Osteoblast (primary cell): ENCODE measurements around the gene COX7A2. TPM values are rescaled to one million over a fixed set of nuclear protein-coding genes. Genes with fewer than 3 reads are reported as not detected.

ENCODE experiments used
- DNase-seq: peaks from one replicate; pipeline ENCODE4 v3.0.0; 2011; ENCODE audit warnings: low spot score, mixed read lengths; ENCODE audit not compliant: insufficient read length; ENCODE audit errors: missing footprints
- H2AFZ ChIP-seq: 2 replicates; pipeline ENCODE4 v1.6.0; 2011; ENCODE audit warnings: mild to moderate bottlenecking, low read length
- H3K27ac ChIP-seq: 2 replicates; pipeline ENCODE4 v1.5.1; 2011; ENCODE audit warnings: mild to moderate bottlenecking, low read depth, low read length, moderate library complexity
- H3K27me3 ChIP-seq: 2 replicates; pipeline ENCODE4 v1.6.0; 2012; ENCODE audit warnings: mild to moderate bottlenecking, control low read depth, inconsistent platforms, low read length, moderate library complexity; ENCODE audit not compliant: insufficient read depth
- H3K36me3 ChIP-seq: 2 replicates; pipeline ENCODE4 v1.5.1; 2011; ENCODE audit warnings: mild to moderate bottlenecking, low read length, control low read depth, moderate library complexity; ENCODE audit not compliant: insufficient read depth
- H3K4me1 ChIP-seq: 2 replicates; pipeline ENCODE4 v1.5.1; 2011; ENCODE audit warnings: mild to moderate bottlenecking, low read length, control low read depth, moderate library complexity; ENCODE audit not compliant: insufficient read depth
- H3K4me2 ChIP-seq: 2 replicates; pipeline ENCODE4 v1.6.0; 2011; ENCODE audit warnings: mild to moderate bottlenecking, low read length; ENCODE audit not compliant: insufficient read depth
- H3K4me3 ChIP-seq: fragments of 200-600 bp; sonication (generic); 3 replicates; pipeline ENCODE4 v1.5.1; 2012; ENCODE audit warnings: mild to moderate bottlenecking, low read length, inconsistent platforms; ENCODE audit not compliant: insufficient read depth
- H3K79me2 ChIP-seq: 2 replicates; pipeline ENCODE4 v1.6.0; 2012; ENCODE audit warnings: mild to moderate bottlenecking, low read length, control low read depth, inconsistent platforms; ENCODE audit not compliant: insufficient read depth
- H3K9me3 ChIP-seq: 2 replicates; pipeline ENCODE4 v1.5.1; 2011; ENCODE audit warnings: low read depth, low read length, control low read depth
- H4K20me1 ChIP-seq: 2 replicates; pipeline ENCODE4 v1.6.0; 2012; ENCODE audit warnings: mild to moderate bottlenecking, low read length, control low read depth; ENCODE audit not compliant: insufficient read depth
- total RNA-seq: library from RNA; depleted of rRNA; stranded (reverse); fragments of >200 nt; gene quantifications from 2 replicates; pipeline ENCODE4 v1.2.3, GENCODE V29; 2012
- TF ChIP-seq, protein P1 (sequence below): IDR thresholded peaks from 2 replicates; pipeline ENCODE4 v1.5.1; 2011; ENCODE audit warnings: mild to moderate bottlenecking, low read depth, low read length, moderate library complexity; ENCODE audit errors: extremely low read depth

COX7A2 gene
- total RNA-seq, 1 donor = 72.0 TPM

DNA sequence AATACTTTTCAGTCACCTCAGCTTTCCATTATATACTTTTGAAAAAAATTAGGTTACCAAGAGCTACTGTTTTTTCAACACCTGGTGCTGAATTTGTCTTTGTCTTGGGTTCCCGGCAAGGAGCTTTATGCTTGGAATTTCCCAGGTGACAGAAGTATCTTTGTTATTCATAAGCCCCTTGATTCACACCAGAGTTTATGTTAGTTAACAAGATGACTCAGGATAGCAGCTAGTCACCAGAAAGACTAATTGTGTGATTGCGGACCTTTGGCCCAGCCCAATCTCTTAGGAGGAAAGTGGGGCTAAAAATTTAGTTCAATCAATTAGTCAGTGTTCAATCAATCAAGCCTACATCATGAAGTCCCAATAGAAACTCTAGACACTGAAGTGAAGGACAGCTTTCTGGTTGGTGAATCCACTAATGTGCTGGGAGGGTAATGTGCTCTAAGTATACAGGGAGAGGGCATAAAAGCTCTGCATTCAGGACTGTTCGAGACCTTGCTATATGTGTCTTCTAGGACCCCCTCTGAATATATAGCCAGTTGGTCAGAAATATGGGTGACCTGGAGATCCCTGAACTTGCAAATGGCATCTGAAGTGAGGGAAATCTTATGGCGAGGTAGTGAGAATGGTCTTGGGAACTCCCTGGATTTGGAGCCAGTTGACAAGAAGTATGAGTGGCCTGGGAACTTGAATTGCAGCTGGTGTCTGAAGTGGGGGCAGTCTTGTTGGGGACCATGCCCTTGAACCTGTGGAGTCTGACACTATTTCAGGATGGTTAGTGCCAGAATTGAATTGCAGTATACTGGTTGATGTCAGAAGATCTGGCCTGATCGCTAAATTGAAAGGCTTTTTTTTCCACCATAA, 24.8 kb upstream of the COX7A2 start:
- Histone ChIP-seq H3K27ac (no peak overlapping the region), H3K4me1 (peaks cover 10% of the 10 kb centered on the region), H3K36me3 (peaks cover 14% of the 10 kb centered on the region), H3K4me3 (no peak overlapping the region), H3K4me2 (no peak overlapping the region), H3K79me2 (peaks cover 94% of the 10 kb centered on the region), H2AFZ (no peak overlapping the region), H3K27me3 (no peaks in the 10 kb centered on the region), H3K9me3 (no peaks in the 10 kb centered on the region), H4K20me1 (peaks cover 10% of the 10 kb centered on the region)
- TF ChIP-seq, protein P1, sequence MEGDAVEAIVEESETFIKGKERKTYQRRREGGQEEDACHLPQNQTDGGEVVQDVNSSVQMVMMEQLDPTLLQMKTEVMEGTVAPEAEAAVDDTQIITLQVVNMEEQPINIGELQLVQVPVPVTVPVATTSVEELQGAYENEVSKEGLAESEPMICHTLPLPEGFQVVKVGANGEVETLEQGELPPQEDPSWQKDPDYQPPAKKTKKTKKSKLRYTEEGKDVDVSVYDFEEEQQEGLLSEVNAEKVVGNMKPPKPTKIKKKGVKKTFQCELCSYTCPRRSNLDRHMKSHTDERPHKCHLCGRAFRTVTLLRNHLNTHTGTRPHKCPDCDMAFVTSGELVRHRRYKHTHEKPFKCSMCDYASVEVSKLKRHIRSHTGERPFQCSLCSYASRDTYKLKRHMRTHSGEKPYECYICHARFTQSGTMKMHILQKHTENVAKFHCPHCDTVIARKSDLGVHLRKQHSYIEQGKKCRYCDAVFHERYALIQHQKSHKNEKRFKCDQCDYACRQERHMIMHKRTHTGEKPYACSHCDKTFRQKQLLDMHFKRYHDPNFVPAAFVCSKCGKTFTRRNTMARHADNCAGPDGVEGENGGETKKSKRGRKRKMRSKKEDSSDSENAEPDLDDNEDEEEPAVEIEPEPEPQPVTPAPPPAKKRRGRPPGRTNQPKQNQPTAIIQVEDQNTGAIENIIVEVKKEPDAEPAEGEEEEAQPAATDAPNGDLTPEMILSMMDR = no peak
- no peak for DNase-seq

DNA sequence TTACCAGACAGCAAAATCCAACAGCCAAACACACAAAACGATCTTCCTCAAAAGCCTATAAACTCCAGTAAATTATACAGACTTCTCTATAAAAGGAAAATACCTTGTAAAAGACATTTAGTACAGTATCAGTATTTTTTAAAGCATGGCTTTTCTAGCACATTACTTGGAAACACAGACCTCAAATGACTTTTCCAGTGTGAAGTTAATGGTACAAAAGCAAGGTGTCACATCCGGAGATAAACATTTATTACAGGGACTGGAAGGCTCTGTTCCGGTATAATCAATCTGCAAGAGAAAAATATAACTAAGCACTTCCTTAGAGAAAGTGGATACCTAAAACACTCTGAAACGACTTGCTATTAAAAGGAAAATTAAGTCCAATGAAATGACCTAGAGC, 23.9 kb upstream of the COX7A2 start:
- H3K4me3 ChIP-seq = no peak overlapping the region
- DNase-seq = no peak
- peaks cover 15% of the 10 kb centered on the region for H4K20me1 ChIP-seq
- H3K4me2 ChIP-seq = no peak overlapping the region
- TF ChIP-seq, protein P1 = no peak
- no peak overlapping the region for H3K27ac ChIP-seq
- H3K27me3 ChIP-seq = no peaks in the 10 kb centered on the region
- H3K4me1 ChIP-seq = peaks cover 8% of the 10 kb centered on the region
- no peak overlapping the region for H2AFZ ChIP-seq
- peaks cover 22% of the 10 kb centered on the region for H3K36me3 ChIP-seq
- H3K9me3 ChIP-seq = no peaks in the 10 kb centered on the region
- H3K79me2 ChIP-seq = peaks cover 94% of the 10 kb centered on the region

DNA sequence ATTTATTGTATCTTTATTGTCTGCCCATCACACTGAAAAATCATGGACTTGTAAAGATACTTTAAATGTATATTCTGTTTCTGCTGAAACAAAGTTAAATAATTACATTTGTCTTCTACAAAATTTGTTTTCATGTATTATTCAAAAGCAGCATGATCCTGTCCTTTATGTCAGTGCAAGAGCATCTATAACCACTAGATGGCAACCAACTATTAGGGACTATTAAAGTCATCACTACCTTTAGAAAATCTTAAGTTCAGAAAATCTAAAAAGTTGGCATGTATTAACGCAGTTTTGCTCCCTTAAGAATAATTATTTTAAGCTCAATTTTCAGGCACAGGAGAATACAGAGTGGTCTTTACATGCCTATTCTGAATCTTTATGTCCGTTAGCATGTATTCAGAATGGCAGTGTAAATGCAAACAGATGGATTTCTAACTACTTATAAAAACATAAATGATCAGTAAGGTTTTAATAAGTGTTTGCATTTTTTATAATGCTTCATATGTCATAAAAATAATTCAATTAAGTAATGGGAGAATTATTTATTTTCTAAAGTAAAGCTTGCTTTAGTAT, 23.2 kb upstream of the COX7A2 start:
- no peak overlapping the region for H3K27ac ChIP-seq
- no peaks in the 10 kb centered on the region for H3K9me3 ChIP-seq
- no peak overlapping the region for H3K4me2 ChIP-seq
- H3K4me3 ChIP-seq = no peak overlapping the region
- H3K79me2 ChIP-seq = peaks cover 92% of the 10 kb centered on the region
- TF ChIP-seq, protein P1 = peak; percentile 88
- H3K4me1 ChIP-seq = peaks cover 6% of the 10 kb centered on the region
- no peaks in the 10 kb centered on the region for H3K27me3 ChIP-seq
- H4K20me1 ChIP-seq = peaks cover 15% of the 10 kb centered on the region
- H2AFZ ChIP-seq = no peak overlapping the region
- peaks cover 25% of the 10 kb centered on the region for H3K36me3 ChIP-seq
- DNase-seq = peak; percentile 31

DNA sequence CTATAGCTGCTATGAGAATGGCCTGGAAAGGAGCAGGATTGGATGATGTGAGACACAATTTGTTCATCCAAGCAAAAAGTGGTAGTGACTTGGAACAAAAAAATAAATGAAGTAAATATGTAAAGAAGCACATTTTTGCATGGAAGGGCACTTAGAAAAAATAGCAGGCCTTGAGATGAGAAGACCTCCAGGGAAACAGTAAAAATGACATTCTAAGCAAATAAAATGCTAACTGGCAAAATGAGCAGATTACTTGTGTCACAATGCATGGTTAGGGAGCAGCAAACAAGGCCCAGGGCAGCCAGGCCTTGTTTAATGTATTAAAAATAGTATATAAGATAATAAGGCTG, 19.8 kb upstream of the COX7A2 start:
- H3K27ac ChIP-seq = no peak overlapping the region
- H3K4me1 ChIP-seq = peaks cover 2% of the 10 kb centered on the region
- DNase-seq = no peak
- no peak overlapping the region for H3K4me3 ChIP-seq
- H3K79me2 ChIP-seq = peaks cover 67% of the 10 kb centered on the region
- H3K36me3 ChIP-seq = peaks cover 50% of the 10 kb centered on the region
- no peaks in the 10 kb centered on the region for H3K9me3 ChIP-seq
- TF ChIP-seq, protein P1 = no peak
- no peak overlapping the region for H3K4me2 ChIP-seq
- H2AFZ ChIP-seq = no peak overlapping the region
- H4K20me1 ChIP-seq = peaks cover 15% of the 10 kb centered on the region
- no peaks in the 10 kb centered on the region for H3K27me3 ChIP-seq
